ENCODE measurements around the gene PPP1R14D. TPM values are rescaled to one million over a fixed set of nuclear protein-coding genes. Genes with fewer than 3 reads are reported as not detected.

The PPP1R14D gene
- total RNA-seq, 1 experiment from 2014 or later: not detected

- TF ChIP-seq, protein P1, sequence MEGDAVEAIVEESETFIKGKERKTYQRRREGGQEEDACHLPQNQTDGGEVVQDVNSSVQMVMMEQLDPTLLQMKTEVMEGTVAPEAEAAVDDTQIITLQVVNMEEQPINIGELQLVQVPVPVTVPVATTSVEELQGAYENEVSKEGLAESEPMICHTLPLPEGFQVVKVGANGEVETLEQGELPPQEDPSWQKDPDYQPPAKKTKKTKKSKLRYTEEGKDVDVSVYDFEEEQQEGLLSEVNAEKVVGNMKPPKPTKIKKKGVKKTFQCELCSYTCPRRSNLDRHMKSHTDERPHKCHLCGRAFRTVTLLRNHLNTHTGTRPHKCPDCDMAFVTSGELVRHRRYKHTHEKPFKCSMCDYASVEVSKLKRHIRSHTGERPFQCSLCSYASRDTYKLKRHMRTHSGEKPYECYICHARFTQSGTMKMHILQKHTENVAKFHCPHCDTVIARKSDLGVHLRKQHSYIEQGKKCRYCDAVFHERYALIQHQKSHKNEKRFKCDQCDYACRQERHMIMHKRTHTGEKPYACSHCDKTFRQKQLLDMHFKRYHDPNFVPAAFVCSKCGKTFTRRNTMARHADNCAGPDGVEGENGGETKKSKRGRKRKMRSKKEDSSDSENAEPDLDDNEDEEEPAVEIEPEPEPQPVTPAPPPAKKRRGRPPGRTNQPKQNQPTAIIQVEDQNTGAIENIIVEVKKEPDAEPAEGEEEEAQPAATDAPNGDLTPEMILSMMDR (conservative IDR thresholded peaks at IDR 0.05): no peak
- H3K27ac ChIP-seq (ENCODE audit: insufficient read length, low read depth, low read length): no peak overlapping the region
- no peaks in the 10 kb centered on the region for H4K20me1 ChIP-seq (ENCODE audit: control insufficient read depth, insufficient read depth, insufficient read length)
- H2BK5ac ChIP-seq (ENCODE audit: insufficient read length, low read length): no peak overlapping the region
- no peak overlapping the region for H2BK120ac ChIP-seq (ENCODE audit: low read depth, low read length, poor library complexity, severe bottlenecking)
- H3K4me1 ChIP-seq (ENCODE audit: insufficient read depth, low read length): no peaks in the 10 kb centered on the region
- no peak overlapping the region for H3K9ac ChIP-seq (ENCODE audit: extremely low read depth, insufficient read length, low read length)
- no peak overlapping the region for H4K8ac ChIP-seq (replicated peaks; ENCODE audit: insufficient read length, low read depth, low read length)
- no peaks in the 10 kb centered on the region for H3K27me3 ChIP-seq (ENCODE audit: insufficient read depth, low read length)
- no peaks in the 10 kb centered on the region for H3K9me3 ChIP-seq (ENCODE audit: control insufficient read depth, low read depth, low read length)
- H2AK5ac ChIP-seq (ENCODE audit: insufficient read length, low read length): no peak overlapping the region
- Mint-ChIP-seq H3K4me3 (no peak overlapping the region), H3K27ac (peak overlapping the region in 1 of 3 experiments; percentile 23; a peak in 2 of 7 replicates), H3K9me3 (no peaks in the 10 kb centered on the region; a peak in 1 of 5 replicates), H3K4me1 (no peaks in the 10 kb centered on the region), H3K27me3 (ENCODE audit: low read depth) (no peaks in the 10 kb centered on the region; the same call in 1 of the 2 replicates), H3K36me3 (ENCODE audit: insufficient read depth in 1 of 3, low read depth in 3 of 3) (no peaks in the 10 kb centered on the region; a peak in 1 of 7 replicates)
- no peak overlapping the region for H3K18ac ChIP-seq (ENCODE audit: insufficient read length, low read depth, low read length)
- H3K79me2 ChIP-seq (ENCODE audit: insufficient read depth, low read length): no peaks in the 10 kb centered on the region
- H2AFZ ChIP-seq (ENCODE audit: low read length): no peak overlapping the region
- H2BK20ac ChIP-seq (ENCODE audit: low read depth, low read length, poor library complexity, severe bottlenecking): no peak overlapping the region
- no peak overlapping the region for H3K23ac ChIP-seq (ENCODE audit: insufficient read length, low read depth, low read length)
- no peaks in the 10 kb centered on the region for H3K79me1 ChIP-seq (ENCODE audit: insufficient read depth, low read depth, low read length, poor library complexity, severe bottlenecking)
- no peak overlapping the region for H2BK15ac ChIP-seq (ENCODE audit: low read depth, low read length)
- H3T11ph ChIP-seq (ENCODE audit: low read length): no peak overlapping the region
- no peak overlapping the region for H4K91ac ChIP-seq (ENCODE audit: insufficient read length, low read depth, low read length)
- no peak overlapping the region for H3K56ac ChIP-seq (ENCODE audit: insufficient read length, low read depth, low read length)
- no CpG with 5 or more reads among the region's 2 CpGs for WGBS (ENCODE audit: extremely low coverage, insufficient read length, low lambda C conversion rate)
- no peak overlapping the region for H3K4me2 ChIP-seq (ENCODE audit: insufficient read depth, insufficient read length, low read length)
- no peak overlapping the region for H2BK12ac ChIP-seq (ENCODE audit: insufficient read length, low read depth, low read length)
- H3K4ac ChIP-seq (ENCODE audit: low read depth, low read length): no peak overlapping the region
- no peak overlapping the region for H3K14ac ChIP-seq (ENCODE audit: insufficient read depth, low read length)
- H4K5ac ChIP-seq (ENCODE audit: insufficient read length, low read depth, low read length): no peak overlapping the region
- no peak for DNase-seq
- H3K23me2 ChIP-seq (ENCODE audit: insufficient read length, low read depth, low read length, poor library complexity, severe bottlenecking): no peaks in the 10 kb centered on the region
Observed at GRCh38 chr15:40821195-40821594, 7.3 kb downstream of the PPP1R14D start.

All from H9 (cell line).